ENCODE data around the gene PDE4B. TPM values are rescaled to one million over a fixed set of nuclear protein-coding genes. Genes with fewer than 3 reads are reported as not detected.

PDE4B gene
- total and polyA plus RNA-seq, 12 donors, result 2.0 to 63.2 (median 15.3) TPM

DNA sequence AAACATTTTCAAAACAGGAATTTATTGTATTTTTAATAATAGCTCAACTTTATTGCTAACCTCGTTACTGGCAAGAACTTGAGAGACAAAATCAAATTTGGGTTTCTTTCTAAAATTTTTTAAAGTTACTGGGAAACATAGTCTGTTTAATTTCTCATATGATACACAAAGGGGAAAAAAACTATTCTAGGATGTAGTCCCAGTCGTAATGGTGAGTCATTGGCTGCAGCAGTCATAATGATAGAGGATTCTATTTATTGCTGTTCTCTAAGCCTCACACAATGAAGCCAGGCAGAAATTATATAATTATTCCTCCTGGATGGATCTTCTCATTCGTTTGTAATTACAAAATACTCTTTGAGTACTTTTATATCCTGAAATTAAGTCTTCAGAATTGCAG is 414.8 kb downstream of the PDE4B start:
- H3K4me1 ChIP-seq, result peaks cover 0 to 17% (median 3%) of the 10 kb centered on the region in 9 donors
- intact Hi-C loops (cut with DNase I), result no loop called here
- H3K27me3 ChIP-seq, result no peaks in the 10 kb centered on the region
- H3K36me3 ChIP-seq, result no peaks in the 10 kb centered on the region
- peaks cover 0 to 3% (median 0%) of the 10 kb centered on the region in 11 donors for H3K9me3 ChIP-seq
- DNase-seq (peak in 1 of 2 donors; percentile 10), ATAC-seq (peak; percentile 82 to 99 (median 92))
- H3K27ac ChIP-seq, result peak overlapping the region in 5 of 10 donors; percentile 64 to 84 (median 76)
- H3K4me3 ChIP-seq, result no peak overlapping the region
- WGBS, 2 donors, result 30 to 31% methylated on average over 3 of the region's 3 CpGs
- TF ChIP-seq, protein P1, sequence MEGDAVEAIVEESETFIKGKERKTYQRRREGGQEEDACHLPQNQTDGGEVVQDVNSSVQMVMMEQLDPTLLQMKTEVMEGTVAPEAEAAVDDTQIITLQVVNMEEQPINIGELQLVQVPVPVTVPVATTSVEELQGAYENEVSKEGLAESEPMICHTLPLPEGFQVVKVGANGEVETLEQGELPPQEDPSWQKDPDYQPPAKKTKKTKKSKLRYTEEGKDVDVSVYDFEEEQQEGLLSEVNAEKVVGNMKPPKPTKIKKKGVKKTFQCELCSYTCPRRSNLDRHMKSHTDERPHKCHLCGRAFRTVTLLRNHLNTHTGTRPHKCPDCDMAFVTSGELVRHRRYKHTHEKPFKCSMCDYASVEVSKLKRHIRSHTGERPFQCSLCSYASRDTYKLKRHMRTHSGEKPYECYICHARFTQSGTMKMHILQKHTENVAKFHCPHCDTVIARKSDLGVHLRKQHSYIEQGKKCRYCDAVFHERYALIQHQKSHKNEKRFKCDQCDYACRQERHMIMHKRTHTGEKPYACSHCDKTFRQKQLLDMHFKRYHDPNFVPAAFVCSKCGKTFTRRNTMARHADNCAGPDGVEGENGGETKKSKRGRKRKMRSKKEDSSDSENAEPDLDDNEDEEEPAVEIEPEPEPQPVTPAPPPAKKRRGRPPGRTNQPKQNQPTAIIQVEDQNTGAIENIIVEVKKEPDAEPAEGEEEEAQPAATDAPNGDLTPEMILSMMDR (IDR thresholded peaks at IDR 0.05), result no peak

DNA sequence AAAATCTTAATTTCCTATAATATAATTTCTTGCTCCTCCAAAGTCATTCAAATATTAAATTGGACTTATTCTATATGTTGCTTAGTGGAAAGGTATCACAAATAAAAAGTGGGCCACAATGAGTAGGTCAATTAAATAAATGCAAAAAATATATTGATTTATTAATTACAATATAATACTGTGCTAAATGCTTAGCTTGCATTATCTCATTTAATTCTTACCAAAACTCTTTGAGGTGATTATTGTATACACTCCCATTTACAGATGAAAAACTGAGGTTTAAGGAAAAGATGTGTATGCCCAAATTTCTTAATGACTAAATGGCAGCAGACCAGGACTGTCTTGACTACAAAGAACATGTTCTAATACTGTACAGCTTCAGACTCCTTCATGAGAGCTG is 415.9 kb downstream of the PDE4B start:
- Histone ChIP-seq H3K4me1 (peaks cover 0 to 17% (median 3%) of the 10 kb centered on the region in 9 donors), H3K36me3 (no peaks in the 10 kb centered on the region), H3K4me3 (no peak overlapping the region), H3K27ac (no peak overlapping the region), H3K27me3 (no peaks in the 10 kb centered on the region), H3K9me3 (peaks cover 0 to 3% (median 0%) of the 10 kb centered on the region in 11 donors)
- ATAC-seq (no peak), DNase-seq (no peak)
- intact Hi-C loops (cut with DNase I), result no loop called here
- TF ChIP-seq, protein P1 (IDR thresholded peaks at IDR 0.05), result no peak

DNA sequence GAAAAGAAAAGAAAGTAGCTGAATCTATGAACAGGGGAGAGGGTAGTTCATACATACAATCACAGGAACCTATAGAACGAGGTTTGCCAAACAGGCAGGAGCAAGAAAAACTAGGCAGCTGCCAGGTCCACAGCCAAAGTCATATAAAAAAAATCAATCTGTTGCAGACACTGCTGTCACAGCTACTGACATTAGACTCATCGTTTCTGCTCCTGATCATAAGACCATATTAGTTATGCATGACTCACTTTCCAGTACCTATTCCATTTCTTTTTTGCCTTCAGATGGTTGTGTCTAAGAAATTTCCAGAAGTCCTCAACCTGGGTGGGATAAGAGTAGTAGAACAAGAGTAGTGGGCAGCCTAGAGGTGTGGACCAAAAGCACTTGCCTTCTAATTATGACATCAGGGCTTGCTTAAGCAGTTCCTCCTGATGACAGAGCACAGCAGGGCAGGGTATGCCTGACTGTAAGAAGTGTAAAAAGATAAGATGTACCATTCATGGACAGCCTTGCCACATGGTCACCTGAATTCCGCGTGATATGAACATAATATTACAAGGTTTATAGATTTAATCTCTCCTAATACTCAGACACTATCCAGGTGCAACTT is 418.0 kb downstream of the PDE4B start:
- Histone ChIP-seq H3K9me3 (no peaks in the 10 kb centered on the region), H3K36me3 (no peaks in the 10 kb centered on the region), H3K27me3 (no peaks in the 10 kb centered on the region), H3K4me3 (no peak overlapping the region), H3K27ac (no peak overlapping the region), H3K4me1 (peaks cover 0 to 17% (median 3%) of the 10 kb centered on the region in 9 donors)
- no peak for ATAC-seq
- intact Hi-C loops (cut with DNase I), result no loop called here
- TF ChIP-seq, protein P1 (IDR thresholded peaks at IDR 0.05), result no peak
- DNase-seq, result no peak
- WGBS, 2 donors, result 89 to 90% methylated on average over 4 of the region's 4 CpGs

DNA sequence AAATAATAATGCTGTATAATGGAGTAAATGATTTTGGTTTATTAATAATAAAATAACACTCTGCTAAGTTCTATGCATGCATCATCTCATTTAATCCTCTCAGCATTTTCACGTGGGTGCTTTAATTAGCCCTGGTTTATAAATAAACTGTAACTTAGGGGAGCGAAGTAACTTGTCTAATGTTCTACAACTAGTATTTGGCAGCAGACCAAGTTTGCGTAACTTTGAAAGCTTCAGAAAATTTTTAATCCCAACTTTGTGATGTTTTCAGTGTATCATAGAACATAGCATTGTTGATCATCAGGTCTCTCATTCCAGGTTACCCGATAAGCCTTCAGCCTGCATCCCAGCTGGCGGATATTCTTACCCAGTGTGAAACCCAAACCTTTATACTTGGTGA is 418.8 kb downstream of the PDE4B start:
- Histone ChIP-seq H3K4me3 (no peak overlapping the region), H3K36me3 (no peaks in the 10 kb centered on the region), H3K9me3 (no peaks in the 10 kb centered on the region), H3K27me3 (no peaks in the 10 kb centered on the region), H3K27ac (no peak overlapping the region), H3K4me1 (peaks cover 0 to 17% (median 3%) of the 10 kb centered on the region in 9 donors)
- 77 to 81% methylated on average over 5 of the region's 5 CpGs for WGBS, 2 donors
- intact Hi-C loops (cut with DNase I), result no loop called here
- TF ChIP-seq, protein P1 (IDR thresholded peaks at IDR 0.05), result no peak
- ATAC-seq (no peak), DNase-seq (no peak)
